Adipocyte (in vitro differentiated cells): Measurements from ENCODE around the gene ERBB4.

Experiments
- DNase-seq: peaks from one replicate; pipeline ENCODE4 v3.0.0-alpha.2; 2015; ENCODE audit warnings: low read depth
- H3K27me3 ChIP-seq: replicated peaks from 2 replicates; pipeline ENCODE4 v1.7.0; 2013; ENCODE audit warnings: mild to moderate bottlenecking, low read length, moderate library complexity; ENCODE audit not compliant: control insufficient read depth, insufficient read depth
- H3K36me3 ChIP-seq: 2 replicates; pipeline ENCODE4 v1.7.0; 2013; ENCODE audit warnings: low read length, mild to moderate bottlenecking, moderate library complexity; ENCODE audit not compliant: control insufficient read depth, insufficient read depth, severe bottlenecking
- H3K4me1 ChIP-seq: 2 replicates; pipeline ENCODE4 v1.7.0; 2013; ENCODE audit warnings: mild to moderate bottlenecking, low read length, moderate library complexity; ENCODE audit not compliant: control insufficient read depth, insufficient read depth
- H3K4me3 ChIP-seq: 2 replicates; pipeline ENCODE4 v1.7.0; 2013; ENCODE audit warnings: mild to moderate bottlenecking, low read length, moderate library complexity
- H3K9ac ChIP-seq: 2 replicates; pipeline ENCODE4 v1.7.0; 2013; ENCODE audit warnings: mild to moderate bottlenecking, low read length, moderate library complexity
- H3K9me3 ChIP-seq: 2 replicates; pipeline ENCODE4 v1.7.0; 2013; ENCODE audit warnings: mild to moderate bottlenecking, low read length, moderate library complexity; ENCODE audit not compliant: control insufficient read depth

The ERBB4 gene

GRCh38 chr2:212538305-212539071 is at the start of gene ERBB4:
ERBB4 (minus strand) TSS chr2:212538802; CDS start chr2:212538530, 272 bp downstream.
- no peaks in the 10 kb centered on the region for H3K9me3 ChIP-seq
- peaks cover 6% of the 10 kb centered on the region for H3K27me3 ChIP-seq
- peak; percentile 51 for DNase-seq
- H3K9ac ChIP-seq = peak within 1 kb of the TSS; percentile 39
- peak within 1 kb of the TSS; percentile 86 for H3K4me3 ChIP-seq
- no peaks in the 10 kb centered on the region for H3K36me3 ChIP-seq
- peaks cover 10% of the 10 kb centered on the region for H3K4me1 ChIP-seq

GRCh38 chr2:212580117-212580516 is 41.5 kb upstream of the ERBB4 start:
- peaks cover 5% of the 10 kb centered on the region for H3K9me3 ChIP-seq

GRCh38 chr2:212556296-212556695 is 17.7 kb upstream of the ERBB4 start:
- Histone ChIP-seq H3K4me1 (no peaks in the 10 kb centered on the region), H3K4me3 (no peak overlapping the region), H3K9ac (no peak overlapping the region), H3K36me3 (no peaks in the 10 kb centered on the region), H3K9me3 (no peaks in the 10 kb centered on the region), H3K27me3 (no peaks in the 10 kb centered on the region)
- no peak for DNase-seq

More at GRCh38 chr2:212580117-212580516, 41.5 kb upstream of the ERBB4 start:
- Histone ChIP-seq H3K4me1 (peaks cover 3% of the 10 kb centered on the region), H3K36me3 (no peaks in the 10 kb centered on the region), H3K27me3 (no peaks in the 10 kb centered on the region), H3K4me3 (no peak overlapping the region), H3K9ac (no peak overlapping the region)
- no peak for DNase-seq

- Histone ChIP-seq H3K27me3 (no peaks in the 10 kb centered on the region), H3K9me3 (no peaks in the 10 kb centered on the region), H3K36me3 (no peaks in the 10 kb centered on the region), H3K9ac (no peak overlapping the region), H3K4me3 (no peak overlapping the region), H3K4me1 (no peaks in the 10 kb centered on the region)
- DNase-seq = no peak
Observed at GRCh38 chr2:212554233-212554632, 15.6 kb upstream of the ERBB4 start.

GRCh38 chr2:212549941-212550340 is 11.3 kb upstream of the ERBB4 start:
- Histone ChIP-seq H3K36me3 (no peaks in the 10 kb centered on the region), H3K4me3 (no peak overlapping the region), H3K27me3 (no peaks in the 10 kb centered on the region), H3K4me1 (peaks cover 8% of the 10 kb centered on the region), H3K9me3 (no peaks in the 10 kb centered on the region), H3K9ac (no peak overlapping the region)
- no peak for DNase-seq

- Histone ChIP-seq H3K36me3 (no peaks in the 10 kb centered on the region), H3K9me3 (no peaks in the 10 kb centered on the region), H3K27me3 (no peaks in the 10 kb centered on the region), H3K4me3 (no peak overlapping the region), H3K9ac (no peak overlapping the region), H3K4me1 (peaks cover 8% of the 10 kb centered on the region)
- DNase-seq = no peak
Observed at GRCh38 chr2:212549463-212549862, 10.9 kb upstream of the ERBB4 start.

- Histone ChIP-seq H3K9me3 (no peaks in the 10 kb centered on the region), H3K4me1 (peaks cover 8% of the 10 kb centered on the region), H3K36me3 (no peaks in the 10 kb centered on the region), H3K27me3 (no peaks in the 10 kb centered on the region), H3K9ac (no peak overlapping the region), H3K4me3 (no peak overlapping the region)
- peak; percentile 78 for DNase-seq
Observed at GRCh38 chr2:212548455-212548819, 9.8 kb upstream of the ERBB4 start.

- H3K4me1 ChIP-seq = peaks cover 8% of the 10 kb centered on the region
- no peak overlapping the region for H3K9ac ChIP-seq
- DNase-seq = peak; percentile 12
- H3K4me3 ChIP-seq = no peak overlapping the region
- H3K27me3 ChIP-seq = no peaks in the 10 kb centered on the region
- no peaks in the 10 kb centered on the region for H3K9me3 ChIP-seq
- H3K36me3 ChIP-seq = no peaks in the 10 kb centered on the region
Observed at GRCh38 chr2:212547716-212548454, 9.3 kb upstream of the ERBB4 start.

- no peaks in the 10 kb centered on the region for H3K27me3 ChIP-seq
- H3K4me1 ChIP-seq = peaks cover 8% of the 10 kb centered on the region
- H3K9ac ChIP-seq = no peak overlapping the region
- DNase-seq = no peak
- no peaks in the 10 kb centered on the region for H3K36me3 ChIP-seq
- no peak overlapping the region for H3K4me3 ChIP-seq
- H3K9me3 ChIP-seq = no peaks in the 10 kb centered on the region
Observed at GRCh38 chr2:212546669-212547068, 8.1 kb upstream of the ERBB4 start.

GRCh38 chr2:212540341-212540740 is 1.7 kb upstream of the ERBB4 start:
- H3K27me3 ChIP-seq = peaks cover 6% of the 10 kb centered on the region
- H3K36me3 ChIP-seq = no peaks in the 10 kb centered on the region
- H3K9ac ChIP-seq = no peak overlapping the region
- no peak for DNase-seq
- H3K4me1 ChIP-seq = peaks cover 10% of the 10 kb centered on the region
- H3K4me3 ChIP-seq = no peak overlapping the region
- H3K9me3 ChIP-seq = no peaks in the 10 kb centered on the region

GRCh38 chr2:212539072-212539880 is 674 bp upstream of the ERBB4 start:
- DNase-seq = peak; percentile 71
- Histone ChIP-seq H3K9ac (peak overlapping the region; percentile 39), H3K27me3 (peaks cover 6% of the 10 kb centered on the region), H3K9me3 (no peaks in the 10 kb centered on the region), H3K36me3 (no peaks in the 10 kb centered on the region), H3K4me1 (peaks cover 10% of the 10 kb centered on the region), H3K4me3 (peak overlapping the region; percentile 86)
